ENCODE data around the gene ATAD5. TPM values are rescaled to one million over a fixed set of nuclear protein-coding genes. Genes with fewer than 3 reads are reported as not detected.

ATAD5 gene
- total and polyA plus RNA-seq, 9 donors = 2.6 to 4.6 (median 3.2) TPM

- WGBS (ENCODE audit: insufficient coverage) = 100% methylated on average over 2 of the region's 6 CpGs
- Histone ChIP-seq H3K36me3 (ENCODE audit: control insufficient read depth, insufficient read depth, low read length) (peaks cover 13% of the 10 kb centered on the region), H3K27ac (ENCODE audit: low read length) (no peak overlapping the region), H3K27me3 (ENCODE audit: control insufficient read depth, insufficient read depth, low read length) (no peaks in the 10 kb centered on the region), H3K9me3 (replicated peaks; ENCODE audit: control insufficient read depth, low read depth, low read length) (no peaks in the 10 kb centered on the region), H3K4me3 (ENCODE audit: low read length) (no peak overlapping the region), H3K4me1 (ENCODE audit: control insufficient read depth, insufficient read depth, low read length) (no peaks in the 10 kb centered on the region)
- no peak for DNase-seq
These were observed 16.3 kb downstream of the ATAD5 start for GRCh38 chr17:30848021-30848420.

DNA sequence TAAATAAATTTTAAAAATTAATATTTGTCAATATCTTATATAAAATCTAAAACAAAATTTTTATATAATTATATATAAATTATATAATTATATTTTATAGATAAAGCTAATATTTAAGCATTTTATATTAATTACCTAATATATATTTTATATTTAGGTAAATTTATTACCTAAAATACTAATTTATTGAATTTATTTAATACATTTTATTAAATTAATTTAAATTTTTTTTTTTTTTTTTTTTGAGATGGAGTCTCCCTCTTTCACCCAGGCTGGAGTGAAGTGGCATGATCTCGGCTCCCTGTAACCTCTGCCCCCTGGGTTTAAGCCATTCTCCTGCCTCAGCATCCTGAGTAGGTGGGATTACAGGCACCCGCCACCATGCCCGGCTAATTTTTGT, 22.4 kb downstream of the ATAD5 start:
- H3K4me1 ChIP-seq (ENCODE audit: control insufficient read depth, insufficient read depth, low read length) = no peaks in the 10 kb centered on the region
- no peak overlapping the region for H3K4me3 ChIP-seq (ENCODE audit: low read length)
- DNase-seq = no peak
- no peak overlapping the region for H3K27ac ChIP-seq (ENCODE audit: low read length)
- WGBS (ENCODE audit: insufficient coverage) = no CpG with 5 or more reads among the region's 3 CpGs
- no peaks in the 10 kb centered on the region for H3K9me3 ChIP-seq (replicated peaks; ENCODE audit: control insufficient read depth, low read depth, low read length)
- peaks cover 10% of the 10 kb centered on the region for H3K36me3 ChIP-seq (ENCODE audit: control insufficient read depth, insufficient read depth, low read length)
- no peaks in the 10 kb centered on the region for H3K27me3 ChIP-seq (ENCODE audit: control insufficient read depth, insufficient read depth, low read length)

- Histone ChIP-seq H3K9me3 (replicated peaks; ENCODE audit: control insufficient read depth, low read depth, low read length) (no peaks in the 10 kb centered on the region), H3K36me3 (ENCODE audit: control insufficient read depth, insufficient read depth, low read length) (peaks cover 9% of the 10 kb centered on the region), H3K4me1 (ENCODE audit: control insufficient read depth, insufficient read depth, low read length) (no peaks in the 10 kb centered on the region), H3K27me3 (ENCODE audit: control insufficient read depth, insufficient read depth, low read length) (no peaks in the 10 kb centered on the region), H3K27ac (ENCODE audit: low read length) (no peak overlapping the region), H3K4me3 (ENCODE audit: low read length) (no peak overlapping the region)
- 100% methylated on average over 1 of the region's 9 CpGs for WGBS (ENCODE audit: insufficient coverage)
- no peak for DNase-seq
These were observed 26.9 kb downstream of the ATAD5 start for GRCh38 chr17:30858556-30859250.

DNA sequence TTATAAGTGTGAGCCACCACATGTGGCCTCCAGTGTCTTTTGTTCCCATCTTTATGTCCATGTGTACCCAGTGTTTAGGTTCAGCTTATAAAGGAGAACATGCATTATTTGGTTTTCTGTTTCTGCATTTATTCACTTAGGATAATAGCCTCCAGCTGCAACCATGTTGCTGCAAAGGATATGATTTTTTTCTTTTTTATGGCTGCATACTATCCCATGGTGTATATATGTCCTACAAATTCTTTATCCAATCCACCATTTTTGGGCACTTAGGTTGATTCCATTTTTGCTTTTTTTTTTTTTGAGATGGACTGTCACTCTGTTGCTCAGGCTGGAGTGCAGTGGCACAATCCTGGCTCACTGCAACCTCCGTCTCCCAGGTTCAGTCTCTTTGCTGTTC, 32.9 kb downstream of the ATAD5 start:
- Histone ChIP-seq H3K27ac (ENCODE audit: low read length) (no peak overlapping the region), H3K27me3 (ENCODE audit: control insufficient read depth, insufficient read depth, low read length) (no peaks in the 10 kb centered on the region), H3K36me3 (ENCODE audit: control insufficient read depth, insufficient read depth, low read length) (peaks cover 13% of the 10 kb centered on the region), H3K9me3 (replicated peaks; ENCODE audit: control insufficient read depth, low read depth, low read length) (no peaks in the 10 kb centered on the region), H3K4me1 (ENCODE audit: control insufficient read depth, insufficient read depth, low read length) (no peaks in the 10 kb centered on the region), H3K4me3 (ENCODE audit: low read length) (no peak overlapping the region)
- no peak for DNase-seq
- no CpG with 5 or more reads among the region's 1 CpG for whole genome bisulfite sequencing (ENCODE audit: insufficient coverage)

DNA sequence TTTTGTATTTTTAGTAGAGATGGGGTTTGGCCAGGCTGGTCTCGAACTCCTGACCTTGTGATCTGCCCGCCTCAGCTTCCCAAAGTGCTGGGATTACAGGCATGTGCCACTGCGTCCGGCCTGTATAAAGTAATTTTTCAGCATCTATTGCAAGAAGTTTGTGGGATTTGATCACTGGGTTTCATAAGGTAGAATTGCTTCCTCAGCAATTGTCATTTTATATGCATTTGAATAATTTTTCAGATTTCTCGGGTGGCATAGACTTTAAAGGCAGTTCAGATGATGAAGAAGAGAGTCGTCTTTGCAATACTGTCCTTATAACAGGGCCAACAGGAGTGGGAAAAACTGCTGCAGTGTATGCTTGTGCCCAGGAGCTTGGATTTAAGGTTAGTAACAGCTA, 37.2 kb downstream of the ATAD5 start:
- WGBS (ENCODE audit: insufficient coverage) = no CpG with 5 or more reads among the region's 6 CpGs
- Histone ChIP-seq H3K27ac (ENCODE audit: low read length) (no peak overlapping the region), H3K4me3 (ENCODE audit: low read length) (no peak overlapping the region), H3K4me1 (ENCODE audit: control insufficient read depth, insufficient read depth, low read length) (no peaks in the 10 kb centered on the region), H3K36me3 (ENCODE audit: control insufficient read depth, insufficient read depth, low read length) (peaks cover 17% of the 10 kb centered on the region), H3K27me3 (ENCODE audit: control insufficient read depth, insufficient read depth, low read length) (no peaks in the 10 kb centered on the region), H3K9me3 (replicated peaks; ENCODE audit: control insufficient read depth, low read depth, low read length) (no peaks in the 10 kb centered on the region)
- no peak for DNase-seq

- no peak for DNase-seq
- Histone ChIP-seq H3K27me3 (ENCODE audit: control insufficient read depth, insufficient read depth, low read length) (no peaks in the 10 kb centered on the region), H3K9me3 (replicated peaks; ENCODE audit: control insufficient read depth, low read depth, low read length) (no peaks in the 10 kb centered on the region), H3K4me3 (ENCODE audit: low read length) (no peak overlapping the region), H3K36me3 (ENCODE audit: control insufficient read depth, insufficient read depth, low read length) (peaks cover 10% of the 10 kb centered on the region), H3K27ac (ENCODE audit: low read length) (no peak overlapping the region), H3K4me1 (ENCODE audit: control insufficient read depth, insufficient read depth, low read length) (no peaks in the 10 kb centered on the region)
- WGBS (ENCODE audit: insufficient coverage) = no CpG with 5 or more reads among the region's 5 CpGs
These were observed 54.4 kb downstream of the ATAD5 start for GRCh38 chr17:30886187-30886586.

DNA sequence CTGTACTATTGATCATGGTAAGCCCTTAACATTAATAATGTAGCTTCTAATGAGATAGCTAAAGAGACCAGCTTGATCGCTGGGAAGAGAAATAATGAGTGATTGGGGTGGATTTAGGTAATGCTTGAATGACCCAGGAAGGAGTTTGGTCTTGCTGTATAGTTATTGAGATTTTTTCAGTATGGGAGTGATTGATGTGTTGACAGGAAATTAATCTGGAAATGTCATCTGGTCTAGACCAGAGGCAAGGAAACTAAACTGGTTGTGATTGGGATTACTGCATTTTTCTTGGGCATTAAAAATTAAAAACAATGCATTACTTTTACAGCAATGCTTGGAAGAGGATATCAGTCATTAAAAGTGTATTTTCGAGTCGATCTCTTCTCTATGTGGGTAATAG, 62.5 kb downstream of the ATAD5 start:
- Histone ChIP-seq H3K4me1 (ENCODE audit: control insufficient read depth, insufficient read depth, low read length) (no peaks in the 10 kb centered on the region), H3K27me3 (ENCODE audit: control insufficient read depth, insufficient read depth, low read length) (no peaks in the 10 kb centered on the region), H3K36me3 (ENCODE audit: control insufficient read depth, insufficient read depth, low read length) (peaks cover 8% of the 10 kb centered on the region), H3K27ac (ENCODE audit: low read length) (no peak overlapping the region), H3K9me3 (replicated peaks; ENCODE audit: control insufficient read depth, low read depth, low read length) (no peaks in the 10 kb centered on the region), H3K4me3 (ENCODE audit: low read length) (no peak overlapping the region)
- WGBS (ENCODE audit: insufficient coverage) = 100% methylated on average over 1 of the region's 3 CpGs
- DNase-seq = no peak

DNA sequence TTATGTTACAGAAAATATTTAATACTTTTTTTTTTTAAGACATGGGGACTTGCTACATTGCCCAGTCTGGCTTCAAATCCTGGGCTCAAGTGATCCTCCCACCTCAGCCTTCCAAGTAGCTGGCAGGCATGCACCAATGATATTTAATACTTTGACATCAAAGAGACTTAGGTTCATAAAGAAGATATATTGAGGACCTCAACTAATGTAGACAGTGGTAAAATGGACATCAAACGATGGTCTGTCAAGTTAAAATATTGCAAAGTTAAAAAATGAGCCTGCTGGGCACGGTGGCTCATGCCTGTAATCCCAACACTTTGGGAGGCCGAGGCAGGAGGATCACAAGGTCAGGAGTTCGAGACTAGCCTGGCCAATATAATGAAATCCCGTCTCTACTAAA, 65.5 kb downstream of the ATAD5 start:
- WGBS (ENCODE audit: insufficient coverage) = 84% methylated on average over 4 of the region's 5 CpGs
- H3K4me3 ChIP-seq (ENCODE audit: low read length) = no peak overlapping the region
- no peak for DNase-seq
- no peaks in the 10 kb centered on the region for H3K9me3 ChIP-seq (replicated peaks; ENCODE audit: control insufficient read depth, low read depth, low read length)
- H3K4me1 ChIP-seq (ENCODE audit: control insufficient read depth, insufficient read depth, low read length) = no peaks in the 10 kb centered on the region
- no peaks in the 10 kb centered on the region for H3K27me3 ChIP-seq (ENCODE audit: control insufficient read depth, insufficient read depth, low read length)
- H3K36me3 ChIP-seq (ENCODE audit: control insufficient read depth, insufficient read depth, low read length) = peaks cover 13% of the 10 kb centered on the region
- no peak overlapping the region for H3K27ac ChIP-seq (ENCODE audit: low read length)

- Histone ChIP-seq H3K27ac (ENCODE audit: low read length) (peak overlapping the region; percentile 94), H3K4me3 (ENCODE audit: low read length) (peak overlapping the region; percentile 94), H3K4me1 (ENCODE audit: control insufficient read depth, insufficient read depth, low read length) (peaks cover 6% of the 10 kb centered on the region), H3K27me3 (ENCODE audit: control insufficient read depth, insufficient read depth, low read length) (no peaks in the 10 kb centered on the region), H3K36me3 (ENCODE audit: control insufficient read depth, insufficient read depth, low read length) (peaks cover 7% of the 10 kb centered on the region), H3K9me3 (replicated peaks; ENCODE audit: control insufficient read depth, low read depth, low read length) (no peaks in the 10 kb centered on the region)
- WGBS (ENCODE audit: insufficient coverage) = 0% methylated on average over 9 of the region's 11 CpGs
- peak; percentile 32 for DNase-seq
These were observed 74.0 kb downstream of the ATAD5 start for GRCh38 chr17:30905742-30906100.

DNA sequence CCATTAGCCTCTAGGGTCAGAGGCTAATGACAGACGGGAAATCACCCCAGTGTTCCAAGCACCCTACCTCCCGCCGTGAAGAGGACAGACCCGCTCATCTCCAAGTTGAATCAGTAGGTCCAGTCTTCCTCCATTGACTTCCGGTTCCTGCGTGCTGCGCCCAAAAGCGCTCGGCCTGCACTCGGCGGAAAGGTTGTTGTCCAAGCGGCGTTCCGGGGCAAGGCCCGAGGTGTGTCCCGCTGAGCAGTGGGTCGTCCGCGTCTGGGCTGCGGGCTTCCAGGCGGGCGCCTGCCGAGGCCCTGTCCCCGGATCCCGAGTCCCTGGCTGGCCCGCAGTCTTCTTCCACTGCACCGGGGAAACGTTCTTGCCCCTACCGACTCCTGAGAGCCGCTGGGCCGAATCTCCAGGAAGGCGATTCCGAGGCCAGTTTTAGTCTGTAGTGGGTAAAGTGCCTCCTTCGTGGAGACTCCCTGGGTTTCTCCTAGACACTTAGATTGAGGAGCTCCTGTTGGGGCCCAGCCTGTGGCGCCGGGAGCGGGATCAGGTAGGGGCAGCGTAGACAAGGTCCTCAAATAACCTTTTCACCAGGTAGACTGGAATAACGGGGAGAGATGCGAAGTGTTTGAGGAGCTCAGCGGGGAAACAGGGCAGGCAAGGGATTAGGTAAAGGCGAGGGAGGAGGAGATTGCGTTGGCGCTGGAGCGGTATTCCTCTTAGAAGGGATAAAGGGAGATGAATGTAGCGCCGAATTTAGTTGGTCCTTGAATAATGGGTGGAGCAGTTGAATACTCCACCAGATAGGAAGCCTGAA, 74.5 kb downstream of the ATAD5 start, which contains the start of gene TEFM:
Gene TEFM (minus strand): TSS at position 138 of the 811 bp plus-strand sequence. CDS start 40 bp downstream, at position 98.
- under 1% methylated on average over 38 of the region's 47 CpGs for WGBS (ENCODE audit: insufficient coverage)
- DNase-seq = peak; percentile 96

More for the DNA sequence above, 74.5 kb downstream of the ATAD5 start, which contains the start of gene TEFM:
- H3K36me3 ChIP-seq (ENCODE audit: control insufficient read depth, insufficient read depth, low read length) = peaks cover 5% of the 10 kb centered on the region
- no peaks in the 10 kb centered on the region for H3K27me3 ChIP-seq (ENCODE audit: control insufficient read depth, insufficient read depth, low read length)
- peak within 1 kb of the TSS; percentile 94 for H3K27ac ChIP-seq (ENCODE audit: low read length)
- no peaks in the 10 kb centered on the region for H3K9me3 ChIP-seq (replicated peaks; ENCODE audit: control insufficient read depth, low read depth, low read length)
- H3K4me3 ChIP-seq (ENCODE audit: low read length) = peak within 1 kb of the TSS; percentile 94
- H3K4me1 ChIP-seq (ENCODE audit: control insufficient read depth, insufficient read depth, low read length) = peaks cover 6% of the 10 kb centered on the region

Data from muscle of leg (tissue), 11 donors.